ENCODE results near the gene MPIG6B. TPM values are rescaled to one million over a fixed set of nuclear protein-coding genes. Genes with fewer than 3 reads are reported as not detected.

MPIG6B gene
- total and polyA plus RNA-seq, 3 experiments from 2014 or later = 0.08 TPM; not detected in 2

- H3K4me1 Mint-ChIP-seq = peaks cover 45 to 72% (median 45%) of the 10 kb centered on the region in 3 donors
- CTCF ChIA-PET = interaction anchor here (0.9 to 9.6 kb wide), 3 partner anchors 38 to 99 kb away, joined by 3 to 71 read pairs (median 6); partner anchors contain the start of gene LSM2
- H3K27me3 Mint-ChIP-seq = no peaks in the 10 kb centered on the region
- POLR2A ChIA-PET = no interaction called here
- no peak for DNase-seq
- no peak overlapping the region for H3K4me3 ChIP-seq (ENCODE audit: low read length)
- no peaks in the 10 kb centered on the region for H3K9me3 Mint-ChIP-seq
- peak overlapping the region in 4 of 7 donors; percentile 8 to 89 (median 42) for H3K4me3 Mint-ChIP-seq
- H3K4me1 ChIP-seq (ENCODE audit: insufficient read depth, low read length) = peaks cover 53% of the 10 kb centered on the region
- H3K27ac ChIP-seq (ENCODE audit: low read depth, low read length) = no peak overlapping the region
- H3K36me3 Mint-ChIP-seq = peaks cover 0 to 69% (median 7%) of the 10 kb centered on the region in 3 donors
- peak overlapping the region in 7 of 8 donors; percentile 14 to 91 (median 70) for H3K27ac Mint-ChIP-seq
- no peaks in the 10 kb centered on the region for H3K27me3 ChIP-seq (ENCODE audit: insufficient read depth, low read length, poor library complexity, severe bottlenecking)
- no peaks in the 10 kb centered on the region for H3K9me3 ChIP-seq (ENCODE audit: low read length)
- H3K36me3 ChIP-seq (ENCODE audit: insufficient read depth, low read length) = peaks cover 28% of the 10 kb centered on the region
Observed at GRCh38 chr6:31732029-31732428, 8.9 kb downstream of the MPIG6B start.

GRCh38 chr6:31733734-31734133 is 10.6 kb downstream of the MPIG6B start:
- Histone ChIP-seq H3K4me3 (ENCODE audit: low read length) (peak overlapping the region; percentile 97), H3K9me3 (ENCODE audit: low read length) (no peaks in the 10 kb centered on the region), H3K36me3 (ENCODE audit: insufficient read depth, low read length) (peaks cover 23% of the 10 kb centered on the region), H3K4me1 (ENCODE audit: insufficient read depth, low read length) (peaks cover 55% of the 10 kb centered on the region), H3K27me3 (ENCODE audit: insufficient read depth, low read length, poor library complexity, severe bottlenecking) (no peaks in the 10 kb centered on the region), H3K27ac (ENCODE audit: low read depth, low read length) (peak overlapping the region; percentile 98)
- peaks cover 0 to 65% (median 7%) of the 10 kb centered on the region in 3 donors for H3K36me3 Mint-ChIP-seq
- no peaks in the 10 kb centered on the region for H3K27me3 Mint-ChIP-seq
- peak overlapping the region; percentile 54 to 98 (median 96) for H3K27ac Mint-ChIP-seq
- no peak for DNase-seq
- H3K4me1 Mint-ChIP-seq = peaks cover 53 to 81% (median 54%) of the 10 kb centered on the region in 3 donors
- H3K9me3 Mint-ChIP-seq = no peaks in the 10 kb centered on the region
- H3K4me3 Mint-ChIP-seq = peak overlapping the region; percentile 93 to 99 (median 98)
- ChIA-PET CTCF (interaction anchor here (1.3 to 9.6 kb wide), 4 partner anchors 36 to 97 kb away, joined by 3 to 71 read pairs (median 6); partner anchors contain the start of gene HSPA1B), POLR2A (no interaction called here)

- peaks cover 23% of the 10 kb centered on the region for H3K36me3 ChIP-seq (ENCODE audit: insufficient read depth, low read length)
- CTCF ChIA-PET = interaction anchor here (0.6 to 9.6 kb wide), 5 partner anchors 36 to 97 kb away, joined by 3 to 71 read pairs (median 6); partner anchors contain the start of genes HSPA1A, HSPA1B and HSPA1L
- no peaks in the 10 kb centered on the region for H3K9me3 ChIP-seq (ENCODE audit: low read length)
- H3K9me3 Mint-ChIP-seq = no peaks in the 10 kb centered on the region
- DNase-seq = peak in 1 of 5 donors; percentile 48
- peak overlapping the region; percentile 91 to 98 (median 96) for H3K27ac Mint-ChIP-seq
- no peaks in the 10 kb centered on the region for H3K27me3 Mint-ChIP-seq
- peaks cover 54 to 81% (median 55%) of the 10 kb centered on the region in 3 donors for H3K4me1 Mint-ChIP-seq
- no peaks in the 10 kb centered on the region for H3K27me3 ChIP-seq (ENCODE audit: insufficient read depth, low read length, poor library complexity, severe bottlenecking)
- H3K36me3 Mint-ChIP-seq = peaks cover 0 to 63% (median 7%) of the 10 kb centered on the region in 3 donors
- peak overlapping the region; percentile 97 for H3K4me3 ChIP-seq (ENCODE audit: low read length)
- peak overlapping the region; percentile 93 to 99 (median 98) for H3K4me3 Mint-ChIP-seq
- peaks cover 54% of the 10 kb centered on the region for H3K4me1 ChIP-seq (ENCODE audit: insufficient read depth, low read length)
- peak overlapping the region; percentile 98 for H3K27ac ChIP-seq (ENCODE audit: low read depth, low read length)
- POLR2A ChIA-PET = interaction anchor here (1.0 to 1.1 kb wide), 2 partner anchors 9 to 93 kb away, joined by 3 to 6 read pairs; partner anchors contain the start of gene HSPA1B
Observed at GRCh38 chr6:31734247-31734820, 11.2 kb downstream of the MPIG6B start.

GRCh38 chr6:31734821-31735406 is 11.7 kb downstream of the MPIG6B start:
- Mint-ChIP-seq H3K27me3 (no peaks in the 10 kb centered on the region), H3K4me3 (peak overlapping the region; percentile 93 to 99 (median 98)), H3K27ac (peak overlapping the region; percentile 91 to 98 (median 96)), H3K9me3 (no peaks in the 10 kb centered on the region), H3K4me1 (peaks cover 58 to 83% (median 59%) of the 10 kb centered on the region in 3 donors), H3K36me3 (peaks cover 0 to 61% (median 7%) of the 10 kb centered on the region in 3 donors)
- H3K36me3 ChIP-seq (ENCODE audit: insufficient read depth, low read length) = peaks cover 23% of the 10 kb centered on the region
- no peaks in the 10 kb centered on the region for H3K27me3 ChIP-seq (ENCODE audit: insufficient read depth, low read length, poor library complexity, severe bottlenecking)
- peak overlapping the region; percentile 97 for H3K4me3 ChIP-seq (ENCODE audit: low read length)
- DNase-seq = peak in 4 of 5 donors; percentile 30 to 81 (median 50)
- no peaks in the 10 kb centered on the region for H3K9me3 ChIP-seq (ENCODE audit: low read length)
- peak overlapping the region; percentile 98 for H3K27ac ChIP-seq (ENCODE audit: low read depth, low read length)
- POLR2A ChIA-PET = interaction anchor here (0.6 to 1.1 kb wide), 6 partner anchors 10 to 194 kb away, joined by 3 to 6 read pairs (median 4); partner anchors contain the start of gene HSPA1B
- peaks cover 56% of the 10 kb centered on the region for H3K4me1 ChIP-seq (ENCODE audit: insufficient read depth, low read length)
- CTCF ChIA-PET = interaction anchor here (0.6 to 9.6 kb wide), 7 partner anchors 36 to 96 kb away, joined by 3 to 71 read pairs (median 4); partner anchors contain the start of genes HSPA1A, HSPA1B, HSPA1L and LSM2

- no peaks in the 10 kb centered on the region for H3K9me3 ChIP-seq (ENCODE audit: low read length)
- CTCF ChIA-PET = interaction anchor here (0.8 to 9.6 kb wide), 5 partner anchors 35 to 95 kb away, joined by 3 to 71 read pairs (median 11); no protein-coding TSS in a partner anchor
- H3K36me3 ChIP-seq (ENCODE audit: insufficient read depth, low read length) = peaks cover 23% of the 10 kb centered on the region
- peak; percentile 43 to 78 (median 63) for DNase-seq
- POLR2A ChIA-PET = interaction anchor here (0.5 to 1.8 kb wide), 5 partner anchors 33 to 115 kb away, joined by 3 to 6 read pairs (median 5); partner anchors contain the start of genes ABHD16A and LSM2
- H3K4me1 ChIP-seq (ENCODE audit: insufficient read depth, low read length) = peaks cover 57% of the 10 kb centered on the region
- Mint-ChIP-seq H3K4me3 (peak within 1 kb of the TSS; percentile 93 to 99 (median 98)), H3K27ac (peak within 1 kb of the TSS; percentile 91 to 98 (median 96)), H3K9me3 (no peaks in the 10 kb centered on the region), H3K27me3 (no peaks in the 10 kb centered on the region), H3K4me1 (peaks cover 59 to 85% (median 64%) of the 10 kb centered on the region in 3 donors), H3K36me3 (peaks cover 0 to 53% (median 4%) of the 10 kb centered on the region in 3 donors)
- peak within 1 kb of the TSS; percentile 97 for H3K4me3 ChIP-seq (ENCODE audit: low read length)
- peak within 1 kb of the TSS; percentile 98 for H3K27ac ChIP-seq (ENCODE audit: low read depth, low read length)
- no peaks in the 10 kb centered on the region for H3K27me3 ChIP-seq (ENCODE audit: insufficient read depth, low read length, poor library complexity, severe bottlenecking)
Observed at GRCh38 chr6:31736021-31736767, 13.0 kb downstream of the MPIG6B start, which contains the start of gene CLIC1. CLIC1 (minus strand) TSS chr6:31736530; CDS start chr6:31736300, 230 bp downstream.

- no peak for DNase-seq
Observed at GRCh38 chr6:31736768-31737314, 13.7 kb downstream of the MPIG6B start.

More at GRCh38 chr6:31736768-31737314, 13.7 kb downstream of the MPIG6B start:
- Mint-ChIP-seq H3K36me3 (peaks cover 0 to 48% (median 4%) of the 10 kb centered on the region in 3 donors), H3K9me3 (no peaks in the 10 kb centered on the region), H3K27ac (peak overlapping the region; percentile 91 to 98 (median 96)), H3K27me3 (no peaks in the 10 kb centered on the region), H3K4me1 (peaks cover 59 to 85% (median 71%) of the 10 kb centered on the region in 3 donors), H3K4me3 (peak overlapping the region; percentile 93 to 99 (median 98))
- Histone ChIP-seq H3K27me3 (ENCODE audit: insufficient read depth, low read length, poor library complexity, severe bottlenecking) (no peaks in the 10 kb centered on the region), H3K36me3 (ENCODE audit: insufficient read depth, low read length) (peaks cover 20% of the 10 kb centered on the region), H3K27ac (ENCODE audit: low read depth, low read length) (peak overlapping the region; percentile 98), H3K9me3 (ENCODE audit: low read length) (no peaks in the 10 kb centered on the region), H3K4me3 (ENCODE audit: low read length) (peak overlapping the region; percentile 97), H3K4me1 (ENCODE audit: insufficient read depth, low read length) (peaks cover 58% of the 10 kb centered on the region)
- CTCF ChIA-PET = interaction anchor here (1.5 to 7.5 kb wide), 5 partner anchors 7 to 150 kb away, joined by 3 to 42 read pairs (median 11); partner anchors contain the start of genes DDAH2 and LSM2
- POLR2A ChIA-PET = interaction anchor here (0.5 to 1.9 kb wide), 6 partner anchors 59 to 451 kb away, joined by 3 to 7 read pairs (median 6); partner anchors contain the start of genes LSM2 and VARS1
